ENCODE data around the gene CNOT3. TPM values are rescaled to one million over a fixed set of nuclear protein-coding genes. Genes with fewer than 3 reads are reported as not detected.

CNOT3 gene
- total and polyA plus RNA-seq, 2 of the 13 experiments (the other 11 are each of a cell fraction or from before 2014, with no cell fraction given) = 4.3 to 5.8 TPM

DNA sequence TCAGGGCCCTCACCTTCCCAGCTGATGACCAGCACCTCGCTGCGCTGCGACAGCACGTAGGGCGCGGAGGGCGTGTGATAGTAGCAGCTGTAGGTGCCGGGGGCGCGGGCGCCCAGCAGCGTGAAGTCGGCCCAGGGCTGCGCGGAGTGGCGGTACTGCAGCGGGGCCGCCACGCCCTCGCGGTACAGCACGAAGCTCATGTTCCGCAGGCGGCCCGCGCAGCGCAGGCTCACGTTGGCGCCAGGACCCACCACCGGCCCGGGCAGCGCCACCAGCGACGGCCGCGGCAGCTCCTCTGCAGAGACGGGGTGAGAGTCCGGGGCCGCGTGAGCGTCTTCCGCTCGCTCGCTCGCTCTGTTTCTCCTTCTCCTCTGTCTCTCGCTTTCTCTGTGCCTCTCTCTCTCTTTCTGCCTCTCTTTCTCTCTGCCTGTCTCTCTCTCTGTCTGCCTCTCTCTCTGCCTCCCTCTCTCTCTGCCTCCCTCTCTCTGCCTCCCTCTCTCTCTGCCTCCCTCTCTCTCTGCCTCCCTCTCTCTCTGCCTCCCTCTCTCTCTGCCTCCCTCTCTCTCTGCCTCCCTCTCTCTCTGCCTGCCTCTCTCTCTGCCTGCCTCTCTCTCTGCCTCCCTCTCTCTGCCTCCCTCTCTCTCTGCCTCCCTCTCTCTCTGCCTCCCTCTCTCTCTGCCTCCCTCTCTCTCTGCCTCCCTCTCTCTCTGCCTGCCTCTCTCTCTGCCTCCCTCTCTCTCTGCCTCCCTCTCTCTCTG lies 41.5 kb upstream of the CNOT3 start (continued):
- TF ChIP-seq, protein P1, sequence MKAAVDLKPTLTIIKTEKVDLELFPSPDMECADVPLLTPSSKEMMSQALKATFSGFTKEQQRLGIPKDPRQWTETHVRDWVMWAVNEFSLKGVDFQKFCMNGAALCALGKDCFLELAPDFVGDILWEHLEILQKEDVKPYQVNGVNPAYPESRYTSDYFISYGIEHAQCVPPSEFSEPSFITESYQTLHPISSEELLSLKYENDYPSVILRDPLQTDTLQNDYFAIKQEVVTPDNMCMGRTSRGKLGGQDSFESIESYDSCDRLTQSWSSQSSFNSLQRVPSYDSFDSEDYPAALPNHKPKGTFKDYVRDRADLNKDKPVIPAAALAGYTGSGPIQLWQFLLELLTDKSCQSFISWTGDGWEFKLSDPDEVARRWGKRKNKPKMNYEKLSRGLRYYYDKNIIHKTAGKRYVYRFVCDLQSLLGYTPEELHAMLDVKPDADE (CRISPR knock-in tag; IDR thresholded peaks at IDR 0.05) = 0 out of 2 replicates have a peak, but pooled peaks have one; percentile 62

DNA sequence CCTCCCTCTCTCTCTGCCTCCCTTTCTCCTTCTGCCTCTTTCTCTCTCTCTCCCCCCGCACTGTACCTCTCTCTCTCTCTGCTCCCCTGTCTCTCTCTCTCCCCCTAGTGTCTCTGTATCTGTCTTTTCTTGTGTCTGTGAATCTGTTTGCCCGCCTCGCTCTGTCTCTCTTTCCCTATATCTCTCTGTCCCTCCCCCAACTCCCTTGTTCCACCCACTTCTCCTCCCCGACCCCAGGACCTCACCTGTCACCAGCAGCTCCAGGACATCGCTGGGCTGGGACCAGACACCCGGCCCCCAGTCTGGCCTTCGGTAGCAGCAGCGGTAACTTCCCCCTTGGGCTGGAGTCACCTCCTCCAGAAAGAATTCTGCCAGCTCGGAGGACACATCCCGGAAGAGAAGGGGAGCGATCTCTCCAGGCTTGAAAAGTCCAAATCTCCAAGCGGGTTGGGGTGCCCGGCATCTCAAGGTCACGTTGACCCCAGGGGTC lies 40.9 kb upstream of the CNOT3 start:
- Histone ChIP-seq H3K79me2 (ENCODE audit: insufficient read depth, low read length) (no peaks in the 10 kb centered on the region), H3K9me3 (ENCODE audit: low read length) (no peaks in the 10 kb centered on the region), H3K27me3 (ENCODE audit: control insufficient read depth in 1 of 2, insufficient read depth in 2 of 2, low read length in 2 of 2) (peaks cover 0 to 16% of the 10 kb centered on the region in 2 experiments; a peak in 1 of 5 replicates), H4K20me1 (ENCODE audit: insufficient read depth, low read length) (no peaks in the 10 kb centered on the region), H3K4me3 (replicated peaks in 1 of 3; ENCODE audit: insufficient read depth in 1 of 3, low read depth in 2 of 3, low read length in 3 of 3) (peak overlapping the region; percentile 47 to 66 (median 62)), H3K4me1 (ENCODE audit: insufficient read depth, low read length) (peaks cover 18% of the 10 kb centered on the region), H3K9ac (ENCODE audit: insufficient read depth, low read depth, low read length) (peak overlapping the region; percentile 31; the same call in 1 of the 2 replicates), H3K27ac (ENCODE audit: extremely low read length, insufficient read depth, low read length) (no peak overlapping the region), H3K36me3 (replicated peaks in 1 of 2; ENCODE audit: control insufficient read depth in 1 of 2, insufficient read depth in 2 of 2, low read length in 2 of 2) (no peaks in the 10 kb centered on the region), H3K4me2 (ENCODE audit: low read depth, low read length) (peak overlapping the region; percentile 90), H2AFZ (ENCODE audit: low read length) (no peak overlapping the region)
- CTCF ChIA-PET (ENCODE audit: low intra/inter-chr PET ratio, low total read pairs) = no interaction called here
- no peak for FAIRE-seq
- in situ Hi-C loops (cut with HindIII; ENCODE audit: extremely low pct_ligation_motif_present, low pct_unique_long_range_greater_than_20kb) (no loop called here), intact Hi-C loops (cut with micrococcal nuclease; ENCODE audit: unreplicated experiment) (no loop called here)
- 3% methylated on average over 14 of the region's 14 CpGs for WGBS (ENCODE audit: low lambda C conversion rate)
- BruUV-seq (replicated peaks) = no TSS peak
- peak; percentile 55 for ATAC-seq
- POLR2A ChIA-PET = interaction anchor here (1.4 to 2.5 kb wide), 2 partner anchors 19 to 40 kb away, joined by 5 to 9 read pairs; partner anchors contain the start of genes CNOT3, PRPF31 and TFPT
- no peak for DNase-seq (ENCODE audit: low spot score)
- TF ChIP-seq ZNF430 (CRISPR knock-in tag; IDR thresholded peaks at IDR 0.05) (no peak), SP5 (CRISPR knock-in tag; IDR thresholded peaks at IDR 0.05; ENCODE audit: borderline replicate concordance, low read depth) (0 out of 2 replicates have a peak, but pooled peaks have one; percentile 12), KDM3A (CRISPR knock-in tag; IDR thresholded peaks at IDR 0.05; ENCODE audit: low read depth) (no peak), ZNF124 (CRISPR knock-in tag; IDR thresholded peaks at IDR 0.05) (no peak), HNRNPL (IDR thresholded peaks at IDR 0.05; ENCODE audit: low read depth, low read length) (no peak), AGO2 (optimal IDR thresholded peaks at IDR 0.05; ENCODE audit: low read depth, low read length) (no peak), ZNF484 (CRISPR knock-in tag; IDR thresholded peaks at IDR 0.05; ENCODE audit: borderline replicate concordance, low read depth) (no peak), HOXA7 (CRISPR knock-in tag; IDR thresholded peaks at IDR 0.05) (no peak), ZNF619 (CRISPR knock-in tag; IDR thresholded peaks at IDR 0.05) (no peak), CBX1 (IDR thresholded peaks at IDR 0.05; ENCODE audit: low read depth) (no peak)
- TF ChIP-seq, protein P2, sequence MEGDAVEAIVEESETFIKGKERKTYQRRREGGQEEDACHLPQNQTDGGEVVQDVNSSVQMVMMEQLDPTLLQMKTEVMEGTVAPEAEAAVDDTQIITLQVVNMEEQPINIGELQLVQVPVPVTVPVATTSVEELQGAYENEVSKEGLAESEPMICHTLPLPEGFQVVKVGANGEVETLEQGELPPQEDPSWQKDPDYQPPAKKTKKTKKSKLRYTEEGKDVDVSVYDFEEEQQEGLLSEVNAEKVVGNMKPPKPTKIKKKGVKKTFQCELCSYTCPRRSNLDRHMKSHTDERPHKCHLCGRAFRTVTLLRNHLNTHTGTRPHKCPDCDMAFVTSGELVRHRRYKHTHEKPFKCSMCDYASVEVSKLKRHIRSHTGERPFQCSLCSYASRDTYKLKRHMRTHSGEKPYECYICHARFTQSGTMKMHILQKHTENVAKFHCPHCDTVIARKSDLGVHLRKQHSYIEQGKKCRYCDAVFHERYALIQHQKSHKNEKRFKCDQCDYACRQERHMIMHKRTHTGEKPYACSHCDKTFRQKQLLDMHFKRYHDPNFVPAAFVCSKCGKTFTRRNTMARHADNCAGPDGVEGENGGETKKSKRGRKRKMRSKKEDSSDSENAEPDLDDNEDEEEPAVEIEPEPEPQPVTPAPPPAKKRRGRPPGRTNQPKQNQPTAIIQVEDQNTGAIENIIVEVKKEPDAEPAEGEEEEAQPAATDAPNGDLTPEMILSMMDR (CRISPR knock-in tag; IDR thresholded peaks at IDR 0.05) = peak; percentile 46
- TF ChIP-seq, protein P3, sequence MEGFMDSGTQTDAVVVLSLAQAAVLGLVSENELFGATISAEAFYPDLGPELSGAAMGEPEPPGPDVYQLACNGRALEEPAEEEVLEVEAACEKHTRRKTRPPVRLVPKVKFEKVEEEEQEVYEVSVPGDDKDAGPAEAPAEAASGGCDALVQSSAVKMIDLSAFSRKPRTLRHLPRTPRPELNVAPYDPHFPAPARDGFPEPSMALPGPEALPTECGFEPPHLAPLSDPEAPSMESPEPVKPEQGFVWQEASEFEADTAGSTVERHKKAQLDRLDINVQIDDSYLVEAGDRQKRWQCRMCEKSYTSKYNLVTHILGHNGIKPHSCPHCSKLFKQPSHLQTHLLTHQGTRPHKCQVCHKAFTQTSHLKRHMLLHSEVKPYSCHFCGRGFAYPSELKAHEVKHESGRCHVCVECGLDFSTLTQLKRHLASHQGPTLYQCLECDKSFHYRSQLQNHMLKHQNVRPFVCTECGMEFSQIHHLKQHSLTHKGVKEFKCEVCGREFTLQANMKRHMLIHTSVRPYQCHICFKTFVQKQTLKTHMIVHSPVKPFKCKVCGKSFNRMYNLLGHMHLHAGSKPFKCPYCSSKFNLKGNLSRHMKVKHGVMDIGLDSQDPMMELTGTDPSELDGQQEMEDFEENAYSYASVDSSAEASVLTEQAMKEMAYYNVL (CRISPR knock-in tag; IDR thresholded peaks at IDR 0.05; ENCODE audit: borderline replicate concordance) = peak; percentile 64; the same call in 1 of the 2 replicates
- TF ChIP-seq, protein P4, sequence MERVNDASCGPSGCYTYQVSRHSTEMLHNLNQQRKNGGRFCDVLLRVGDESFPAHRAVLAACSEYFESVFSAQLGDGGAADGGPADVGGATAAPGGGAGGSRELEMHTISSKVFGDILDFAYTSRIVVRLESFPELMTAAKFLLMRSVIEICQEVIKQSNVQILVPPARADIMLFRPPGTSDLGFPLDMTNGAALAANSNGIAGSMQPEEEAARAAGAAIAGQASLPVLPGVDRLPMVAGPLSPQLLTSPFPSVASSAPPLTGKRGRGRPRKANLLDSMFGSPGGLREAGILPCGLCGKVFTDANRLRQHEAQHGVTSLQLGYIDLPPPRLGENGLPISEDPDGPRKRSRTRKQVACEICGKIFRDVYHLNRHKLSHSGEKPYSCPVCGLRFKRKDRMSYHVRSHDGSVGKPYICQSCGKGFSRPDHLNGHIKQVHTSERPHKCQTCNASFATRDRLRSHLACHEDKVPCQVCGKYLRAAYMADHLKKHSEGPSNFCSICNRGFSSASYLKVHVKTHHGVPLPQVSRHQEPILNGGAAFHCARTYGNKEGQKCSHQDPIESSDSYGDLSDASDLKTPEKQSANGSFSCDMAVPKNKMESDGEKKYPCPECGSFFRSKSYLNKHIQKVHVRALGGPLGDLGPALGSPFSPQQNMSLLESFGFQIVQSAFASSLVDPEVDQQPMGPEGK (CRISPR knock-in tag; IDR thresholded peaks at IDR 0.05) = 0 out of 2 replicates have a peak, but pooled peaks have one; percentile 22

Measured in HepG2 (cell line).